Measurements from ENCODE around the gene SIM2.
"Not testable (repeated sequence)": the region's sequence is repeated elsewhere in the genome, so short reads cannot be mapped to it uniquely, and the experiment has no call there.

Gene SIM2, protein sequence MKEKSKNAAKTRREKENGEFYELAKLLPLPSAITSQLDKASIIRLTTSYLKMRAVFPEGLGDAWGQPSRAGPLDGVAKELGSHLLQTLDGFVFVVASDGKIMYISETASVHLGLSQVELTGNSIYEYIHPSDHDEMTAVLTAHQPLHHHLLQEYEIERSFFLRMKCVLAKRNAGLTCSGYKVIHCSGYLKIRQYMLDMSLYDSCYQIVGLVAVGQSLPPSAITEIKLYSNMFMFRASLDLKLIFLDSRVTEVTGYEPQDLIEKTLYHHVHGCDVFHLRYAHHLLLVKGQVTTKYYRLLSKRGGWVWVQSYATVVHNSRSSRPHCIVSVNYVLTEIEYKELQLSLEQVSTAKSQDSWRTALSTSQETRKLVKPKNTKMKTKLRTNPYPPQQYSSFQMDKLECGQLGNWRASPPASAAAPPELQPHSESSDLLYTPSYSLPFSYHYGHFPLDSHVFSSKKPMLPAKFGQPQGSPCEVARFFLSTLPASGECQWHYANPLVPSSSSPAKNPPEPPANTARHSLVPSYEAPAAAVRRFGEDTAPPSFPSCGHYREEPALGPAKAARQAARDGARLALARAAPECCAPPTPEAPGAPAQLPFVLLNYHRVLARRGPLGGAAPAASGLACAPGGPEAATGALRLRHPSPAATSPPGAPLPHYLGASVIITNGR

DNA sequence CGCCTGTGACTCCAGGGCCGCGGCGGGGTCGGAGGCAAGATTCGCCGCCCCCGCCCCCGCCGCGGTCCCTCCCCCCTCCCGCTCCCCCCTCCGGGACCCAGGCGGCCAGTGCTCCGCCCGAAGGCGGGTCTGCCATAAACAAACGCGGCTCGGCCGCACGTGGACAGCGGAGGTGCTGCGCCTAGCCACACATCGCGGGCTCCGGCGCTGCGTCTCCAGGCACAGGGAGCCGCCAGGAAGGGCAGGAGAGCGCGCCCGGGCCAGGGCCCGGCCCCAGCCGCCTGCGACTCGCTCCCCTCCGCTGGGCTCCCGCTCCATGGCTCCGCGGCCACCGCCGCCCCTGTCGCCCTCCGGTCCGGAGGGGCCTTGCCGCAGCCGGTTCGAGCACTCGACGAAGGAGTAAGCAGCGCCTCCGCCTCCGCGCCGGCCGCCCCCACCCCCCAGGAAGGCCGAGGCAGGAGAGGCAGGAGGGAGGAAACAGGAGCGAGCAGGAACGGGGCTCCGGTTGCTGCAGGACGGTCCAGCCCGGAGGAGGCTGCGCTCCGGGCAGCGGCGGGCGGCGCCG is at the start of gene SIM2:
SIM2 (plus strand) TSS at position 135 of the 565 bp plus-strand sequence. CDS start 632 bp downstream, outside the sequence.
- no peak for DNase-seq

DNA sequence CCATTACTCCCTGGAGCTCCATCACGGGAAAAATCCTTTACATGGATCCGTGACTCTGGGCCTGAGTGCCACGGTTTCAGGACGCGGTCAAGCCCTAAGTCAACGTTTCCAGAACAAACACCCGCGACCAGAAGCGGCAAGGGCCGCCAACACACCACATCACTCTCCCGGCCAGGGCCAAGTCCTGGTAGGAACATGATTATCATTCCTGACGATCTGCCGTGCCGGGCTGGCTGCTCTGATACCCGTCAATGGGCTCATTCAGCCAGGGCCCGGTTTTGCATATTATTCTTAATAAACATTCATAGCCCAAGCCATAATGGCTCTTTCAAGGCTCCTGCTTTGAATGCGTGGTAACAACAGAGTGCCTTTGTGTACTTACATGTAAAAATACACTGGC is 44.6 kb upstream of the SIM2 start:
- no peak for DNase-seq

DNA sequence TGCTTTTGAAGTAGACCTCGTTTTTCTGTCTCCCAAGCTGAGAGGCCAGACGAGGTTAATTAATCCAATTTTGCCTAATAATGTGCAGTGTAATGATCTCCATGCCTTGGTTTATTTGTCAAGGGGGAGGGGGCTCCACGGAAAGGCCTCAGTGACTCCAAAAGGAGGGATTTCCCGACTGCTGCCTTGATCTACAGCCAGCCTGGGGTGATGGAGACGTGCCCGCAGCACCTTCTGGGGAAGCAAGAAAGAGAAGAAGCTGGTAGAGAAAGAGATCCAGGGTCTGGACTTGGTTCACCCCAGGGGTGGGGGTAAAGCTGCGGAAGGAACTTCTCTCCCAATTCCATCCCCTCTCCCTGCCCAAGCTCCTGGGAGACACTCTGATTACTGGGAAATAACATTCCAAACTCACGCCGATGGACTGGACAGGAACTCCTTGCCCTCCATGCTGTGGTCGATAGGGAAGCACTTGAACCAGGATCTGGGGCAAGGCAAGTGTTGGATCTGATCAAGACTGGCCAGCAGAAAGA is 44.1 kb upstream of the SIM2 start:
- DNase-seq: no peak

DNA sequence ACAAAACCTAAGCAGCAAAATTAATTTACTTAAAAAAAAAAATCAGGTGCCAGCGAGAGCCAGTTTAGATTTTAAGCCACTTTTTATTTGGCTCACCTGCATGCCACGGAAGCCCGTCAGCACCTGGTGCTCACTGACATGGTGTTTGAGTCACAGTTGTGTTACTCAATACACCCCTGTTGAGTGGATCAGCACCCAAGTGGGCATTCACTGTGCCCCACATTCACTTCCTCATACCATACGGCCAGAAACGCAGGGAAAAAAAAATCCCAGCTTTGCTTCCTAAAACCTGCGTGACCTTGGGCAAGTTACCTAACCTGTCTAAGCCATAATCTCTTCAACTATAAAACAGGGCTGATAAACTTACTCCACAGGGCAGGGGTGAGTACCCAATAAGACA is 42.8 kb upstream of the SIM2 start:
- DNase-seq: no peak

DNA sequence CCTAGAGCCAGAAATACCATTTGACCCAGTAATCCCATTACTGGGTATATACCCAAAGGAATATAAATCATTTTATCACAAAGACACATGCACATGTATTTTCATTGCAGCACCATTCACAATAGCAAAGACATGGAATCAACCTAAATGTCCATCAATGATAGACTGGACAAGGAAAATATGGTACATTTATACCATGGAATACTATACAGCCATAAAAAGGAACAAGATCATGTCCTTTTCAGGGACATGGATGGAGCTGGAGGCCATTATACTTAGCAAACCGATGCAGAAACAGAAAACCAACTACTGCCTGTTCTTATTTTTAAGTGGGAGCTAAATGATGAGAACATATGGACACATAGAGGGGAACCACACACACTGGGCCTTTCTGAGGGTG is 41.6 kb upstream of the SIM2 start:
- not testable (repeated sequence) for DNase-seq

DNA sequence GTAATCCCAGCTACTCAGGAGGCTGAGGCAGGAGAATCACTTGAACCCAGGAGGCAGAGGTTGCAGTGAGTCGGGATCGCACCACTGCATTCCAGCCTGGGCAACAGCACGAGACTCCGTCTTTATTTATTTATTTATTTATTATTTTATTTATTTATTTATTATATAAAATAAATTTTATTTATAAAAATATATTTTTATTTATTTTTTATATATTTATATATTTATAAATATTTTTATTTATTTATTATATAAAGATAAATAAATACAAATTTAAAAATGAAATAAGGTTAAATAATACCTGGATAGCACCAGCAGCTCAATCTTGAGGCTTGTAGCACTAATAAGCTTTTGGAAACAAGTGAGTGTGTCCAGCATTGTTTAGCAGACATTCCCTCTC is 40.9 kb upstream of the SIM2 start:
- DNase-seq: no peak

DNA sequence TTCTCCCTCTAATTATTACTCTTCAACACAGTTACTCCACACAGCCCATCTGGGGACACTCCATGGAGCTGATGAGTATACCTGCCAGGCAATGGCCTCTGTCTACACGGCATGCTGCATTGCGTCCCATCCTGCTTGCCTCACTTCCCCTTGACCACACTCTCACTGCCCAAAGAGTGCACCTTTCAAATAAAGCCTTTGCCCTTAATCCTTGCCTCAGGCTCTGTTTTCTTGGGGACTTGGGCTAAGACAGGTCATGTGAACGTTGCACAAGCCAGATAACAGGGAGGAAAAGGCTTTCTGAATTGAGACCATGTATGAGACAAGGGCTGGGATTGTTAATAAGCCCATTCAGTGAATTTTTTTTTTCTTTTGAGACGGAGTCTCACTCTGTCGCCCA is 40.0 kb upstream of the SIM2 start:
- no peak for DNase-seq

DNA sequence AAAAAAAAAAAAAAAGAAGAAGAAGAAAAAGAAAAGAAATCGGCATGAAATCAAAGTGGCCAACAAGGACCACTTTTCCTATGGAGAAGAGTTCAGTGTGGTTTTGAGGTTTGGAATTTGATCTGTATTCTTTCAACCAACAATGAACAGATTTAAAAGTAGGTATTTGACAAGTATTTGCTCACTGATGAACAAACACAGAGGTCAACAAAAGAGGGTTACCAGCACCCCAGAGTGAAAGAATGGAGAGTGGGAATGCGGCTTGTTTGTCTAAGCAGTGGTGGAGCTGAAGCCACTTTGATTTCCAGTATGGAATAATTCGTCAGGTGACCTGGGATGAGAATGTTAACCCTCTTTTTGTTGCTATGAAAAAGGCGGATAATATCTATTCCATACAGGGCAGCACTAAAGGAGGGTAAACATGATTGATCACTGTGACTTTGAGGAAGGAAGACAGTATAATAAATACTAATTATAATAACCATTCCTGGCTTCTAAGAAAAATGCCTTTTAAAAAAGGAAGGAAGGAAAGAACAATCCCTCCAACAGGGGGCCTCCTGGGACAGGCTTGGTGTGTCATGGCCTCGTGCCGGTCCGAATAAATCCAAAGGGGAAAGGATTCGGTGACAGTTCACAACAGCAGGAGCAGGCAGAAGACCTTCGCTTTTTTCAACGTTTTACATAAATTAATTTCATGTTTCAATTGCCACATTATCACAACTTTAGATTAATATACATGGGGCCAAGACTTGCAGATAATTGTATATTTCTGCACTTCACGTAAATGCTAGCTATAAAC is 37.2 kb upstream of the SIM2 start:
- no peak for DNase-seq

DNA sequence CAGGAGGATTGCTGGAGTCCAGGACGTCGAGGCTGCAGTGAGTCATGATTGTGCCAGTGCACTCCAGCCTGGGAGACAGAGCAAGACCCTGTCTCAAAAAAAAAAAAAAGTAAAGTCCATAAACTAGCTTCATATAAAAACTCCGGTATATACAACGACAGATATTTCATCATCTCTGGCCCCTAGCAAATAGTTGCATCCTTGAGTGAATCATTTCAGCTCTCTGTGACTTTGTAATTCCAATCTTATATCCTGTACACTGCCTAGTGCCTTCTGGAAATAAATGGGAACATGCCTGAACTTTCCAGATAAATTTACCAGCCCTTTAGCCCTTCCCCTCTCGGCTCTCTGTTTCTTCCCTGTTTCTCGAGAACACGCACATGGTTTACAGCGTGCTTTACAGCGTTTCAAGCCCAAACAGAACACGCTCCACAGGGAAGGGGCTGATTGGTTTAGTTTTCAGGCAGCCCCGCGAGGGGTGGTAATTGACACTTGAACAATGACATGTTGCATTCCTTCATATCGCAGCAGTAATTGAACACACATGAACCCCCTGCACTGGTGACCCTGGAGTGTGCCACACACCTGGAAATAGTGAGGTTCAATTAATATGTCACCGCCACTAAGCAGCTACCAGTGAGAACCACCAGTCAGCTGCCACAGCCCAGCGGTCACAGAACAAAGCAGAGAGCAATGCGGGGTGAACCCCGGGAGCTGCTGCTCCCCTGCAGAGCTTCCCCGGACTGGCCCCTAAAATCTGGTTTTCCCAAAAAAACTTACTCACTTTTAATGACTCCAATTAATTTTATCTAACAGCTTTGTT is 35.7 kb upstream of the SIM2 start:
- DNase-seq: no peak

DNA sequence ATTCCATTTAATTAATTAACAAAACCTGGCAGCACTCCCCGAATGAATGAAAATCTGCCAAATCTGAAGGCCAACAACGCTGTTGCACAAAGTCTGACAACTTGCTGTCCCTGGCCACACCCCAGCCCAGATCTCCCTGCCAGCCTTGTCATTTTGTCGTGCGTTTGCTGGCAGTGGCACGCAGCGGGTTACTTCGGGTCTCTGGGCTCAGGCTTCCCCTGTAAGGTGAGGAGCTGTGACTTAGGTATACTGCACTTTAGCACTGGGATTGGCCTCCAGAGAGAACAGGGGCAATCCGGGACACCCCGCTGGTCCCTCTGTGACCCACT is 34.3 kb upstream of the SIM2 start:
- no peak for DNase-seq

DNA sequence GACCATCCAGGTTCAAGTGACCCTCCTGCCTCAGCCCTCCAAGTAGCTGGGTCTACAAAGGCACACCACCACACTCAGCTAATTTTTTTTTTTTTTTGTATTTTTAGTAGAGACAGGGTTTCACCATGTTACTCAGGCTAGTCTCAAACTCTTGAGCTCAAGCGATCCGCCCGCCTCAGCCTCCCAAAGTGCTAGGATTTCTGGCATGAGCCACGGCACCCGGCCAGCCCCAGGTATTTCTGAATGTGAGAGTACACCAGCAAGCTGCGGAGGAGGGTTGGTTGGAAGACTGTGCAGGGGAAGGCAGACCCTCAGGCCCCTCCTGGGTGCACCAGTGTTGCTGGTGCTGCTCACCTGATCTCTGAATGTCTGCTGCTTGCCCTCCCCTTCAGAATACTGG is 33.1 kb upstream of the SIM2 start:
- DNase-seq: no peak

DNA sequence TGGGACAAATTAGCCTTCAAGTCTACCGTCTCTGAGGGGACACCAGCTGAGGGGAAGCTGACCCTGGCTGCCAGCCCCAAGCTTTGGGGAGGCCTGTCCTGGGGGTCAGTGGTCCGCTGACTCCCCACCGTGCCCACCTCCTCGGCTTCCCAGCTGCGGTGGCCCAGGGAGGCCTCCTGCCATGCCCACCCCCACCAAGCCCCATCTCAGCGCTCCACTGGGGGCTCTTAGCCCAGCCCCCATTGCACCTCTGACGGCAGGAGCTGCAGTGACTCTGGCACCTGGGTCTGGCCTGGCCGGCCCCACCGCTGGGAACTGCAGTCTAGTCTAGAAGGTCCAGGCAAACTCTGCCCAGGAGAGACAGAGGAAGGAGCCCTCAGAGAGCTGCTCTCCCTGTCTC is 30.2 kb upstream of the SIM2 start:
- no peak for DNase-seq

DNA sequence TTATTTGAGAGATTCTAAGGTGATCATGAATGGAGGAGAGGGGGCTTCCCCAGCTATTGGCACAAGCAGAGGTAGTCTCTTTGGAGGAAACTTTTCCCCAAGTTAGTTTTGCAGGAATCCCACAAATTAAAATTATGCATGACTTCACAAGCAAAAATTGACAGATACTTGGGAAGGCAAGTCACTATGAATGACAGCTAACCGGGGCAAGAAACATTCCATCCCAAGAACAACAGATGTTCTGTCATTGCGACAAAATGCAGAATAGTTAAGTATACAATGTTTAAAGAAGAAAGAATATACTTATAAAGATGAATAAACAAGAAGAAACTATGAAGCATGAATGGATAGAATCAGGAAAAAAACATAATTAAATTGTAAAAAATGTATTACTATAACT is 27.1 kb upstream of the SIM2 start:
- no peak for DNase-seq

DNA sequence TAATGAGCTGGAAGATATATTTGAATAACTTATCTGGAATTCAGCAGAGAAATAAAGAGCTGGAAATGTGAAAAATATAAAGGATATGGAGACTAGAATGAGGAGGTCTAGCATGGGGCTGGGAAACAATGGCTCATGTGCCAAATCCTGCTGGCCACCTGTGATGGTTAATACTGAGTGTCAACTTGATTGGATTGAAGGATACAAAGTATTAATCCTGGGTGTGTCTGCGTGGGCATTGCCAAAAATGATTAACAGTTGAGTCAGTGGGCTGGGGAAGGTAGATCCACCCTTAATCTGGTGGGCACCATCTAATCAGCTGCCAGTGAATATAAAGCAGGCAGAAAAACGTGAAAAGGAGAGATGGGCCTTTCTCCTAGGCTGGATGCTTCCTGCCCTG is 26.6 kb upstream of the SIM2 start:
- DNase-seq: not testable (repeated sequence)

DNA sequence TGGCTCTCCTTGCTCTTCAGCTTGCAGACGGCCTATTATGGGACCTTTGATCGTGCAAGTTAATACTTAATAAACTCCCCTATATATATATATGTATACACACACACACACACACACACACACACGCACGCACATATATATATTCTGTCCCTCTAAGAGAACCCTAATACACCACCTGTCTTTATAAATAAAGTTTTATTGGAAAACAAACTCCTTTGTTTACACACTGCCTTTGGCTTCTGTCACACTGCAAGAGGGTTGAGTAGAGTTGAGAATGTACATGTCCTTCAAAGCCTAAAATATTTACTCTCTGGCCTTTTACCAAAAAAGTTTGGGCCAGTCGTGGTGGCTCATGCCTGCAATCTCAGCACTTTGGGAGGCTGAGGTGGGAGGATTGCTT is 26.2 kb upstream of the SIM2 start:
- no peak for DNase-seq

DNA sequence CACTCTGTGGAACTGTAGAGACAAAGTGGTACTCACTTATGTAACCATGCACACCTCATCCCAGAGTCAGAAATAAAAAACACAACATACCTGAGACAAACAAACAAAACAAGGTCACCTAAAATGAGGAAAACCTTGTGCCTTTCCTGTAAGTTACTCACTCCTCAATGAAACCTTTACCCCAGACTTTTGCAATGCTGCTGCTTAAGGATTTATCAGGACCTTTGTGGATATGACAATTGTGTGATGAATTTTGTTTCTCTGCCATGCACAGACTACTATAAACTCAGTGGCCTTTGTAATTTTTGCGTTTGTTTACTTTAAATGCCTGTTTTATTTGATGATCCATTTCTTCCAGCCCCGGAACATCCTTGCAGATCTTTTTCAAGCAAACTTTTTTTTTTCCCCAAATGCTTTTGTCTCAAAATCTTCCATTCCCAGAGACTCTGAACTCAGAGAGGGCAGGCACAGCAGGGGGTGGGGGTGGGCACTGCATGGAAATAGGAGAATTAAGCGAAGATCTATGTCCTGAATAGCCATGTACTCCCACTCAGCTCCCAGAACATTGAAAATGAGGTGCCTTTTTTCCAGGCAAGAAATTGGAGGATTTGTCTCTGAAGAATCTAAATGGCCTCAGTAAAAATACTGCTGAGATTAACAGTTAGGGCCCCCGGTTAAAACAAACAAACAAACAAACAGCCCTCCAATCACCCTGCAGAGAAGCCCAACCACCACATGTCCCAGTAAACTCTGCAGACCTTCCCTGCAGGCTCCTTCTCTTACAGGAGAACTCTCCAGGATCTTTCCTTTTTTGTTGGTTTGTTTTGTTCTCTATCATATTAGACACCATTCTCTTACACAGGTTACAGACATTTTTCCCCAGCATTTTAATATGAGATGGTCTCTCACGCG is 22.6 kb upstream of the SIM2 start:
- no peak for DNase-seq

DNA sequence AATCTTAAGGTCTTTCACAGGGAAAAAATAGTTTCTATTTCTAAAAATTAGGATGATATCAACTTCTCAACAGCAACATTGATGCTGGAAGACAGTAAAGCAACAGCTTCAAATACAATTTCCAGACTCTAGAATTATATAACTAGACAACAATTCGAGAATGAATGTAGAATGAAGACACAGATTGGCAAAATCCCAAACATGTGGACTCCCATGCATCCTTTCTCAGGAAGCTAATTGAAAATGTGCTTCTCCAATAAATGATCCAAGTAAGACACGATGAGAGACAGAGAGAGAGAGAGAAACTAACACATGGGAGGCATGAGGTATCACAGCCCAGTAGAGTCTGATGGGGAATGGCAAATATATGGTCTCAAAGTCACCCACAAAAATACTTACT is 21.5 kb upstream of the SIM2 start:
- DNase-seq: no peak

DNA sequence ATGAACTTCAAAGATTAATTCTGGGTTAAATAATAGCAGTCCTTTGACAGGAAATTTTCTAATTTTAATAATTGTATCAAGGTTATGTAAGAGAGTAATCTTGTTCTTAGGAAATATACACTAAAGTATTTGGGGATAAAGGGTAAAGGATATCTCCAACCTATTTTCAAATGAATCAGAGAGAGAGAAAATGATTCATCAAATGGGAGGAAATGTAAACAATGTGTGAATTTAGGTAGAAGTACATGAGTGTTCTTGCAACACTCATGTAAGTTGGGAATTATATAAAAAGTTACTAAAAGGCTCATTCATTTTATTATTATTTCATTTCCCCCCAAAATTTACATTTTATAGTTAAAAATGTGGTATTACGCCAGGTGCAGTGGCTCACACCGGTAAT is 20.4 kb upstream of the SIM2 start:
- DNase-seq: no peak

DNA sequence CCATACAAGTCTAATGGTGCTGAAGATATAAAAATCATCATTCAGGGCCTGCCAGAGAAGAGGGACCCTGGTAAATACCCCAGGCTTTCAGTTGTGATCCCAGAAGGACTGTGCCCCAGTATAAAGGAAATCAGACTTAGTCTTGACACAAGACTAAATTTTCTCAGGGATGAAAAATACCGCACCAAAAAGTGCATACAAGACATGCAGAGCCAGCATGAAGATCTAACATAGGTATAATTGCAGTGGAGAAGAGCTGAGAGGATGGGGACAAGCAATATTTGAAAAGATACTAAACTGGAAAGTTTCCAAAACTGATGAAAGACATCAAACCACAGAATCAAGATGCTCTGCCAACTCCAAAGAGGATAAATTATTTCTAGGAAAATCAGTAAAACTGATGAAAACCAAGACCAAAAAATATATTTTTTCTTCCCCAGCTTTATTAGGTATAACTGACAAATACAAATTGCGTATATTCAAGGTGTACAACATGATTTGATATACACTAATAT is 17.7 kb upstream of the SIM2 start:
- no peak for DNase-seq

DNA sequence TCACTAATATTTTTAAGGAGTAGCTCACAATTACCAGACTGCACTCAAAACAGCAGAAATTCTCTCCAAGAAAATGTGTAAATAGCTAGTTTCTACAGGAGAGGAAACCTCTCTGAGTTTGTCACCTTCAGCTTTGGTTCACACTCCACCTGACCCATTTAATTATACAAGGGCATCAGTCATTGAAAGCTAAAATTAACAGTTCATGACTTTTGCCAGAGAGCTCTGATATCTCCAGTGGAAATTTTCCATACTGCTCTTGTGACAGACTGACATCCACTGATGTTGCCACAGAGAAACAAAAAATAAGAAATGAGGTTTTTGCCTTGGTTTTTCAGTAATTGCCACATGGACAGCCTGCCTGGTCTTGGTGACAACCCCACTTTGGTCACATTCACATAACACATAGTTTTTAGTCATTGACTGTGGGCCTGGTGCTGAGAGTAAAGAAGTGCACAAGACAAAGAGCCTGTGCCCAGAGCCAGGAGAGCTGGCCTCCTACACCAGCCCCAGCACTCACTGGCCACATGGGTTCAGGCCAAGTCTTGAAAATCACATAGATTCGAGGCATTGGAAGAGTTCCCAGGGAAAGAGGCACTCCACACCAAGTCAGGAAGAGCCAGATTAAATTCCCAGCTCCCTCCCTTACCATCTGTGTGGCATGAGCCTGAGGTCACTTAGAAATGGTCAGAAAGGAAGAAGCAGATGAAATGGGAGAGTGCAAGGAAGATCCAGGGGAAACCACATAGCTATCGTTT is 13.8 kb upstream of the SIM2 start:
- no peak for DNase-seq
